HG02798 (cell line): Measurements from ENCODE around the gene CTTN.
A peak's percentile ranks its signal among the peaks of the same experiment; 100 is the strongest.

Experiments used
- ATAC-seq: cut with Tn5 transposase; IDR thresholded peaks from one replicate; pipeline ENCODE4 v1.9.1; 2021; ENCODE audit warnings: mild to moderate bottlenecking; ENCODE audit not compliant: unreplicated experiment, poor library complexity

CTTN gene

GRCh38 chr11:70423523-70424505 is 25.5 kb downstream of the CTTN start:
- ATAC-seq: peak; percentile 55

- peak; percentile 67 for ATAC-seq
These were observed 26.5 kb downstream of the CTTN start for GRCh38 chr11:70424765-70425344.

DNA sequence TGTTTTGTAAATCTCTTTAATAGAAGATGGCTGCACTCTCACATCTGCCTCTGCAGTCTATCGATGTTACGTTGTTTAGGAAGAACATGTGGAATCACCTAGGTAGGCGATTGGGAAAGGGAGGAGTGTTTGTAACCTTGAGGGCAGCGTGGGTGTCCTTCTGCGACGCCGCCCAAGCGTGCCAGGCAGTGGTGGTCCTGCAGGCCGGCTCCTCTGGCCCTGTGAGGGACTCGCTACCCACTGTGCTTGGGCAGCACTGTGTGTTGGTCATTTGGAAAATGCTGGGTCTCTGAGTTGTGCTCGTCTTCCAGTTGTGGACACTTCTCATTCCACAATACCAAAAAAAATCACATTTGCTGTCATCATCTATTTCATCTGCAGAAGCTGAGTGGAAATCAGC is 29.1 kb downstream of the CTTN start:
- no peak for ATAC-seq

DNA sequence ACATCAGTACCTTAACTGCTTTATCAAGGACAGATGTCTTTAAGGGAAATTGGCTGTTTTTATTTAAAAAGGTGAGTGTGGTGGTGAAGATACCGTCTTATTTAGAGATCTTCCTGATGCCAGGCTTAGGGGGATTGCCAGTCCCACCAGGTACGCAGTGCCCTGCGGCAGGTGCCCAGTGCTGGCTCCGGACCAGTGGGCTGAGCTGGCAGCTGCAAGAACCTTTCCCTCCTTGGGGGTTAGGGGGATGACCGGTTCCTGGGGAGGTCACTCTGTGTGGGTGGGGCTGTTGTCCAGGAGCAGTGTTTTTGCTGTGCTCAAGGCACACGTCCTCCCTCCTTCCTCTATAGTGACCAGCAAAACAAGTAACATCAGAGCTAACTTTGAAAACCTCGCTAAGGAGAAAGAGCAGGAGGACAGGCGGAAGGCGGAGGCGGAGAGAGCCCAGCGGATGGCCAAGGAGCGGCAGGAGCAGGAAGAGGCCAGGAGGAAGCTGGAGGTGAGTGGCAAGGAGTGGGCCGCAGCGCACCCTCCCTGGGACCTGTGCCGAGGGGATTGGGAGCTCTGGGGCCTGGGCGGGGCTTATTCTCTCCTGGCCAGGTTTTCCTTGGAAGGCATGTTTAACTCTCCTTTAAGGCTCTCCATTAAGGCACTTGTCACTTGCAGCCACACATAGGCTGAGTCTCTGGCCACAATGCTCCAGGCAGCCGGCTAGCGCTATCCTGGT is 30.5 kb downstream of the CTTN start:
- no peak for ATAC-seq

DNA sequence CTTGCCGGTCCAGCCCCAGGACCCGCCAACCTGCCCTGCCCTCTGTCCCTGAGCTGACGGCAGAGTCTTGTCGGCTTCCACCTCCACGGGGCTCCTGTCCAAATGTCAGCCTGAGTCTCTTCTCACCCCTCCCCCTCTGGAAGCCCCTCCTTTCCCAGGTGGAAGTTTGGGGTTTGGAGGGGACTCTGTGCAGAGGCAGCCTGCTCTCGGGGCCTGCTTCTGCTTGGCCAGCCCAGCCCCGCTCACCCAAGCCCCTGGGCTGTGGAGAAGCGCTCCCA is 31.0 kb downstream of the CTTN start:
- no peak for ATAC-seq

- ATAC-seq: no peak
These were observed 31.6 kb downstream of the CTTN start for GRCh38 chr11:70429724-70430521.

DNA sequence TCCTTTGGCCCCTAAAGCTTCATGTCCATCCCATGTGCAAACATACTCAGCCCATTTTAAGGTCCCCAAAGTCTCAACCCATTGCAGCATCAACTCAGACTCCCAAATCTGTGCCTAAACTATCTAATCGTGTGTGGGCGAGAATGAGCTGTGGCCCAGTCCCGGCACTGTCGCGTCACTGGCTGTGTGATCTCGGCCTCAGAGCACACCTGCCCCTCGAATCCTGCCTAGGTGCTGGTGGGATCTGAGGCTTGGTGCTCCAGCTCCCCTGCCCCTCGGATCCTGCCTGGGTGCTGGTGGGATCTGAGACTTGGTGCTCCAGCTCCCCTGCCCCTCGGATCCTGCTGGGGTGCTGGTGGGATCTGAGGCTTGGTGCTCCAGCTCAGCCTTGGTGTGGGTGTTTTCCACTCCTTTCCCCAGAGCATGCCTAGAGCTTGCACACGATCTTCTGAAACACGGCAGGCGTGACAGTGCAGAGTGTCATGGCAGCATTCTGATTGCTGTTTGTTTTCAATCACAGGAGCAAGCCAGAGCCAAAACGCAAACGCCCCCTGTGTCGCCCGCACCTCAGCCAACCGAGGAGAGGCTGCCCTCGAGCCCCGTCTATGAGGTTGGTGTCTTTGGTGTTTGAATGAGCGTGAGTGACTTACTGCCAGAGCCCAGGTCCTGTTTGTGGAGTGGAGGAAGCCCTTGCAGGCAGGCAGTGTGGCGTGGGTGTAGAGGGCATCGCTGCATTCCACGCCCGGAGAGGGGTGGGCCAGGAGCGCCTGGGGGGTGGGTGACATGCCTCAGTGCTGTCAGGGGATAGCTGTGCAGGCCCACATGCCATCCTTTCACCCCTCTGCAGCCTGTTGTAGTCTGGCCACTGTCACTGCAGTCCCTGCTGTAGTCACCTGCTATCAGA is 32.6 kb downstream of the CTTN start:
- ATAC-seq: no peak

DNA sequence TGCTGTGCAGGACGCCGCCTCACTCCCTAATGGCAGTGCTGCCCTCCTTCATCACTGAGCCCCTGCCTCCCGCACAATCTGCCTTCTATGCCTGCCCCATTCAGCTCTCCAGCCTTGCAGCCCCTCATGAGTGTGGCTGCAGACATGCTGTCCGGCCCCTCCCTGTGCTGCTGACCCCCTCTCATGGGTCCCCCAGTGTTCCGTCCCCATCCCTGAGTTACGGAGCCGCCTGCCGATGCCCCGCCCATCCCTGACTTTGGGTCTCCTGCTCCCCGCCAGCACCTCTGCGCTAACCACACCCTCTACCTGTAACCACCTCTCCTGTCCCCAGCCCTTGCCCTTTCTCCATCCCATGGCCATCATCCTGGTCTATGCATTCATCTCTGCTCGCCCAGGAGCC is 33.3 kb downstream of the CTTN start:
- no peak for ATAC-seq

GRCh38 chr11:70432065-70432464 is 33.7 kb downstream of the CTTN start:
- no peak for ATAC-seq

- no peak for ATAC-seq
These were observed 34.3 kb downstream of the CTTN start for GRCh38 chr11:70432580-70432979.

DNA sequence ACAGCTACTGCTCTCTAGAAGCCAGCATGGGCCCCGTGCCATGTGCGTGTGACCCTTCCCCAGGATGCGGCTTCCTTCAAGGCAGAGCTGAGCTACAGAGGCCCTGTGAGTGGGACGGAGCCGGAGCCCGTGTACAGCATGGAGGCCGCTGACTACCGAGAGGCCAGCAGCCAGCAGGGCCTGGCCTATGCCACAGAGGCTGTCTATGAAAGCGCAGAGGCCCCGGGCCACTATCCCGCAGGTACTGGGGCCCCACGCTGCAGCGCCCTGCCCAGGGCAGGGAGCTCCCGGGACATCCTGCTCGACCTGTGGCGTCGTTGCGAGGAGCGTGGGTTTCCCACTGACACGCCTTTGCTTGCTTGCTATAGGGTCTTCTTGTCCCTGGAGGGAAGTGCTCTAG is 34.7 kb downstream of the CTTN start:
- no peak for ATAC-seq

DNA sequence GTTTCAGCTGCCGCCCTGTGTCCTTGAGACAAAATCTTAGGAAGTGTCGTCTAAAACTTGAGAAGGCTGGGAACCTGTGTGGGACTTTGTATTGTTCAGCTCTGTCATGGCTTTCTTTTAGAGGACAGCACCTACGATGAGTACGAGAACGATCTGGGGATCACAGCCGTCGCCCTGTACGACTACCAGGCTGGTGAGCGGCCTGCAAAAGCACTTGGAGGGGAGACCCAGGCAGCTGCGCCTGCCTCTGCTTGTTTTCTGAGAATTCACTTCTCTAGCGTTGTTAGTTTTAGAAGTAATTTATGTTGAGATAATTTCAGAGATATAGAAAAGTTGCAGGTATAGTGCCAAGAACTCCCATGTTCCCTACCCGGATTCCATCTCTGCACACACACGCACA is 35.2 kb downstream of the CTTN start:
- no peak for ATAC-seq

- no peak for ATAC-seq
These were observed 35.9 kb downstream of the CTTN start for GRCh38 chr11:70433966-70434812.

GRCh38 chr11:70434813-70435278 is 36.5 kb downstream of the CTTN start:
- no peak for ATAC-seq

GRCh38 chr11:70435361-70435760 is 37.0 kb downstream of the CTTN start:
- ATAC-seq: no peak

DNA sequence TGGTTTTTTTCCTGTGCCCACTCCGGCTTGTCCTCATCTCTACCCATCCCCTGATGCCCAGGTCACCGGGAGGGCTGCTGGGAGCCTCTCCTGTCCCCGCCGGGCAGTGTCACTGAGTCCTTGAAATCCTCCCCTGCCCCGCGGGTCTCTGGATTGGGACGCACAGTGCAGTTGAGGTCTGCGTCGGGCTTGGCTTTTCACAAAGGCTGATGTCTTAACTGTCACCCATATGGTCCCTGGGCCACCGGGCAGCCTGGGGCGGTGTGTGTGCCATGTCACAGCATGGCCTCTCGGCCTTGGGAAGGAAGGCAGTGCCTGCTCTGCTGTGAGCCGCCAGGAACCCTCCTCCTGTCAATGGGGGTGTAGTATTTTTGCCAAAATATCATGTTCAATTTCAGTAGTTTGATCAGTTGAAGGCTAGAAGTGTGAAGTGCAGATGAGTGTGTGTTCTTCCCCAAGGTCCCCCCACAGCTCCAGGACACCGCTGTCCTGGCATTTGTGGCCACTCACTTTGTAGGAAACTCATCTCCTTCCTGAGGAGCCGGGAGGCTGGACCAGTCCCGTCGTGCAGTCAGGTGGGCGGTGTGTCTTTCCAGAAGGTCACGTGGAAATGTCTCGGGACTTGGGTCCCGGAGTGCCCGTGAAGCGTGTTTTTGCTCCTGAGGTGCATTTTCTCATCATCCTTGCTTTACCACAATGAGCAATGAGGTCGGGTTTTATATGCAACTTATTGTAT is 37.6 kb downstream of the CTTN start:
- no peak for ATAC-seq

- ATAC-seq: no peak
These were observed 38.2 kb downstream of the CTTN start for GRCh38 chr11:70436501-70436860.
